ENCODE measurements around the gene H1-8. TPM values are rescaled to one million over a fixed set of nuclear protein-coding genes. Genes with fewer than 3 reads are reported as not detected.

The H1-8 gene
- total RNA-seq, 1 experiment from 2014 or later = not detected

DNA sequence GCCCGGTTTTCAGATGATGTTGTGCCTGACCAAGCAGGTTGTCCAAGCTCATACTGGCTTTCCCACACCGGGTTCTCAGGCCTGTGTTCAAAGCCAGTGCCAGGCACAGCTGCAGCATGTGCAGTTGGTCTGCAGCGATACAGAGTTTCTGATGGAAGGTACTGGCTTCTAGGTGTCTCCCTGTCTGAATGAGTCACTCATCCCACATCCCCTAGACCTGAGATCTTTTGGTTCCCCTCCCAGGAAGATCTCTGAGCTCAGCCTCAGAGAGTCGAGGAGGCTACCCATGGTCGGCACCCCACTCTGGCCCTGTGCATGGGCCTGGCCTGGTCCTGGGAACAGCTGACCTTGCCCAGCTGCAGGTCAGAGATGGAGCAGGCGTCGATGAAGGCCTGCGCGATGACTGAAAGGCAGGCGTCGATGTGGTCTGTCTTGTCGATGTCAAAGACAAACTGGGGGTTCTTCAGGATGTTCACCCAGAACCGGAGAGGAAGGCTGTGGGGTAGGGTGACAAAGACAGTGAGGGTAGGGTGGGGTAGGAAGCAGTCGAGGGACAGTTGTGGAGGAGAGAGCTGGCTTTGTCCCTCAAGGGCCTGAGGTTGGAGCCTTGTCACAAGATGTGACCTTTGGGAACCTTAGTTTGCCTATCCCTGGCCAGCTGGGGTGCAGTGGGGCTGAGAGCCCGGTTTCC, 15.3 kb downstream of the H1-8 start:
- no peak overlapping the region for H3K18ac ChIP-seq (ENCODE audit: insufficient read length, low read depth, low read length)
- Mint-ChIP-seq H3K9me3 (no peaks in the 10 kb centered on the region), H3K27me3 (ENCODE audit: low read depth) (no peaks in the 10 kb centered on the region; the same call in 1 of the 2 replicates), H3K4me1 (peaks cover 19 to 51% of the 10 kb centered on the region in 2 experiments), H3K27ac (peak overlapping the region in 2 of 3 experiments; percentile 55 to 92; a peak in 4 of 7 replicates), H3K36me3 (ENCODE audit: insufficient read depth in 1 of 3, low read depth in 3 of 3) (peaks cover 0 to 29% (median 3%) of the 10 kb centered on the region in 3 experiments; a peak in 2 of 7 replicates), H3K4me3 (peak overlapping the region in 1 of 2 experiments; percentile 34; a peak in 1 of 5 replicates)
- no peaks in the 10 kb centered on the region for H3K27me3 ChIP-seq (ENCODE audit: insufficient read depth, low read length)
- H3K4me1 ChIP-seq (ENCODE audit: insufficient read depth, low read length) = no peaks in the 10 kb centered on the region; the same call in 1 of the 2 replicates
- TF ChIP-seq, protein P1, sequence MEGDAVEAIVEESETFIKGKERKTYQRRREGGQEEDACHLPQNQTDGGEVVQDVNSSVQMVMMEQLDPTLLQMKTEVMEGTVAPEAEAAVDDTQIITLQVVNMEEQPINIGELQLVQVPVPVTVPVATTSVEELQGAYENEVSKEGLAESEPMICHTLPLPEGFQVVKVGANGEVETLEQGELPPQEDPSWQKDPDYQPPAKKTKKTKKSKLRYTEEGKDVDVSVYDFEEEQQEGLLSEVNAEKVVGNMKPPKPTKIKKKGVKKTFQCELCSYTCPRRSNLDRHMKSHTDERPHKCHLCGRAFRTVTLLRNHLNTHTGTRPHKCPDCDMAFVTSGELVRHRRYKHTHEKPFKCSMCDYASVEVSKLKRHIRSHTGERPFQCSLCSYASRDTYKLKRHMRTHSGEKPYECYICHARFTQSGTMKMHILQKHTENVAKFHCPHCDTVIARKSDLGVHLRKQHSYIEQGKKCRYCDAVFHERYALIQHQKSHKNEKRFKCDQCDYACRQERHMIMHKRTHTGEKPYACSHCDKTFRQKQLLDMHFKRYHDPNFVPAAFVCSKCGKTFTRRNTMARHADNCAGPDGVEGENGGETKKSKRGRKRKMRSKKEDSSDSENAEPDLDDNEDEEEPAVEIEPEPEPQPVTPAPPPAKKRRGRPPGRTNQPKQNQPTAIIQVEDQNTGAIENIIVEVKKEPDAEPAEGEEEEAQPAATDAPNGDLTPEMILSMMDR (conservative IDR thresholded peaks at IDR 0.05) = no peak
- no peak overlapping the region for H2BK20ac ChIP-seq (ENCODE audit: low read depth, low read length, poor library complexity, severe bottlenecking)
- H4K8ac ChIP-seq (replicated peaks; ENCODE audit: insufficient read length, low read depth, low read length) = no peak overlapping the region
- H2BK5ac ChIP-seq (ENCODE audit: insufficient read length, low read length) = no peak overlapping the region
- H3K23me2 ChIP-seq (ENCODE audit: insufficient read length, low read depth, low read length, poor library complexity, severe bottlenecking) = no peaks in the 10 kb centered on the region
- no peak overlapping the region for H4K5ac ChIP-seq (ENCODE audit: insufficient read length, low read depth, low read length)
- H3K79me2 ChIP-seq (ENCODE audit: insufficient read depth, low read length) = no peaks in the 10 kb centered on the region
- H4K20me1 ChIP-seq (ENCODE audit: control insufficient read depth, insufficient read depth, insufficient read length) = no peaks in the 10 kb centered on the region
- H3K56ac ChIP-seq (ENCODE audit: insufficient read length, low read depth, low read length) = no peak overlapping the region
- H3K27ac ChIP-seq (ENCODE audit: insufficient read length, low read depth, low read length) = no peak overlapping the region
- H2BK12ac ChIP-seq (ENCODE audit: insufficient read length, low read depth, low read length) = no peak overlapping the region
- no peak overlapping the region for H3T11ph ChIP-seq (ENCODE audit: low read length)
- H3K9me3 ChIP-seq (ENCODE audit: control insufficient read depth, low read depth, low read length) = no peaks in the 10 kb centered on the region
- no peak overlapping the region for H3K4me2 ChIP-seq (ENCODE audit: insufficient read depth, insufficient read length, low read length)
- no peak overlapping the region for H2BK15ac ChIP-seq (ENCODE audit: low read depth, low read length)
- H3K23ac ChIP-seq (ENCODE audit: insufficient read length, low read depth, low read length) = no peak overlapping the region
- H3K9ac ChIP-seq (ENCODE audit: extremely low read depth, insufficient read length, low read length) = no peak overlapping the region
- H2AK5ac ChIP-seq (ENCODE audit: insufficient read length, low read length) = no peak overlapping the region
- WGBS (ENCODE audit: extremely low coverage, insufficient read length, low lambda C conversion rate) = no CpG with 5 or more reads among the region's 15 CpGs
- H2AFZ ChIP-seq (ENCODE audit: low read length) = no peak overlapping the region
- H2BK120ac ChIP-seq (ENCODE audit: low read depth, low read length, poor library complexity, severe bottlenecking) = no peak overlapping the region
- DNase-seq = no peak
- no peak overlapping the region for H3K4ac ChIP-seq (ENCODE audit: low read depth, low read length)
- H3K14ac ChIP-seq (ENCODE audit: insufficient read depth, low read length) = no peak overlapping the region; the same call in 1 of the 2 replicates
- H3K79me1 ChIP-seq (ENCODE audit: insufficient read depth, low read depth, low read length, poor library complexity, severe bottlenecking) = no peaks in the 10 kb centered on the region
- H4K91ac ChIP-seq (ENCODE audit: insufficient read length, low read depth, low read length) = no peak overlapping the region

Measured in H9 (cell line).